DMS53 (cell line): ENCODE measurements around the gene DUSP16.
"Not testable (repeated sequence)": the region's sequence is repeated elsewhere in the genome, so short reads cannot be mapped to it uniquely, and the experiment has no call there.

Experiments used
- DNase-seq: peaks from one replicate; lab custom pipeline; 2025; lab: John Stamatoyannopoulos, UW

DUSP16 gene

DNA sequence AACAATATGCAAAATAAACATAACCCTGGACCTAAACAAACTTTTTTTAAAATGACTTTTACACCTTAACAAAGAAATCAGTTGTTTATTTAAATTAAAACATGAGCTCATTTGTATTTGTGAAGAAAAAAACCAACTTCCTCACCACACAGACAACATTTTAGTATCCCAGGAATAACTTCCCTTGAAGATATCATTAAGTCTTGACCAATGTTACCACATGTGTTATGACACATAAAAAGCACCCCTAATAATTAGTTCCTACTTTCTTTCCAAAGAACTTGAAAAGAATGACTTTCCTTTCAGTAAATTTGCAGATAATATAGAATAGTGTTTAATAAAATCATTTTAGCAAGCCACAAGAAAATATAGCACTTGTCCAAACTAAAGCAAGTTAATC is 42.4 kb downstream of the DUSP16 start:
- no peak for DNase-seq

- DNase-seq = no peak
These were observed 43.2 kb downstream of the DUSP16 start for GRCh38 chr12:12519354-12519998.

GRCh38 chr12:12518919-12519318 is 43.7 kb downstream of the DUSP16 start:
- DNase-seq = no peak

DNA sequence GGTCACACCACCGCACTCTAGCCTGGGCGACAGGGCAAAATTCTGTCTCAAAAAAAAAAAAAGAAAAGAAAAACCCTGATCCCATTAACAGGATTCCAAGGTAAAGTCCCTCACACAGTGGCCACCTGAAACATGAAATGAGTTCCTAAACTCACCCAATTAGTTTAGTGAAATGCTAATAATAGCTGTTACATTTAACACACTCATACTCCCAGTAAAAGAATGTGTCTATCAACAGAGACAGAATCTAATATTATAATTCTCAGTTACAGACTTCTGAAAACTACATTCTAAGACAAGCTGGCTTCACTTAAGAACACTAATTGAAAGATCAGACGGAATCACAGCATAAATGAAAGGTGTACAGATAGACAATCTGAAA is 44.2 kb downstream of the DUSP16 start:
- no peak for DNase-seq

DNA sequence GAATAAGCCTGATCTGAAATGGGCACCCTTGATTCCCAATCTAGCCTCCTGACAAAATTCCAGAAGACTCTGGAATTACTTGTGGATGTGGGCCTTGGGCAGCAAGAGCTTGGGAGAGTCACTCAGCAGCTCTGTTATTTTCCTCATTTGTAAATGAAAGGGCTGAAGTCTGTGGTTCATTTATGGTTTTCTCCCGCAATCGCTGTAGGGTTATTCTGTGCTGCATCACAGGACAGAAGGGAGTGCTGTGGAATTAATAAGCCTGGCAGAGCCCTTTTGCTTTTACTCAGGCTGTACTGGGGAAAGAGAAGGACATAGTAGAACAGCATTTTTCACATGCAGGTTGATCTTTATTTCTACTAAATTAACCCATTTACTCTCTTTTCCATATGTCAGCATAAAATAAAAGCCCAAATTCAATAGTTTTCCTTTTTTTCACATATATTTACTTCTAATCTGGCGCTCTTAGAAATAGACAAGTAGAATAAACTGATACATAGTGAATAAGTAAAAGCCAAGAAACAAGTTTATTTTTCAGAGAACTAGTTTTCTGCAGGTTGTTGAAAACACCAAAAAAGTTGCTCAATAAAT is 49.2 kb downstream of the DUSP16 start:
- DNase-seq = no peak

DNA sequence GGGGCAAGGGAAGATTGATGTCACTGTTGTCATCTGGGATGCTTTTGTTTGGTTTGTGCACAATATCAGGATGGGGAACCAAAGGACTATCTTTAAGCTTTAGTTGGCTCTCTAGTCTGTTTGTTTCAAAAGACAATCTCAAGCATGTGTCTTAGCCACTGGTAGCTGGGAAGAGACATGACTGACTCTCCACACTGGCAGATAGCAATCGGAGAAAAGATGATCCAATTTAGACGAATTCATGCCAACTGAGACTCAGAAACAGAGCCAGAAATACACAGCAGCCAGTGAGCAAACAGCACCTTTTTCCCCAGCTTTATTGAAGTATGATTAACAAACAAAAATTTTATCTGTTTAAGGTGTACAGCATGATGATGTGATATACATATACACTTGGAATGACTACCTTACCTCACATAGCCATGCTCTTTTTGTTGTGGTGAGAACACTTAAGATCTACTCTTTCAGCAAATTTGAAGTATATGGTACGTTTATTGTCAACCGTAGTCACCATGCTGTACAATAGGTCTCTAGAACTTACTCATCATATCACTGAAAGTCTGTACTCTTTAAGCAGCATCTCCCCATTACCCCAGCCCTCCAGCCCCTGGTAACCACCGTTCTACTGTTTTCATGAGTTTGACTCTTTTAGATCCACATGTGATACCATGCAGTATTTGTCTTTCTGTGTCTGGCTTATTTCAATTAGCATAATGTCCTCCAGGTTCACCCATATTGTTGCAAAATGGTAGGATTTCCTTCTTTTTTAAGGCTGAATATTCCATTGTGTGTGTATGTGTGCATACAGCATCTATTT is 50.6 kb downstream of the DUSP16 start:
- no peak for DNase-seq

GRCh38 chr12:12511021-12511783 is 51.5 kb downstream of the DUSP16 start:
- DNase-seq = no peak

DNA sequence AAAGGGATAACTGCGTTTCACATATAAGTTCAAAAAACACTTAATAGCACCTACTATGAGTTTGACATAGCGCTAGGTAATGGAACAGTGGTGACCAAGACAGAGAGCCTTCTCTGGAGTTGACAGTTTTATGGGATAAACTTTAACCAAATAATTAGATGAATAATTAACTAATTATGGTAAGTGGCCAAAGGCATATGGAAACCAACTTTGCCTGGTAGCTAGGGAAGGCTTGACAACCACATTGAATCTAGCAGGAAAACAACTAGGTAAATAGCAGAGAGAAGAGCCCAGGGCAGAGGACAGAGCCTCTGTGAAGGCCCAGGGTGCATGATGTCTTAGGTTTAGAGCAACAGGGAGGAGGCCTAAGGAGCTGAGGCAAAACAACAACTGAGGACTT is 52.1 kb downstream of the DUSP16 start:
- no peak for DNase-seq

- DNase-seq = no peak
These were observed 52.5 kb downstream of the DUSP16 start for GRCh38 chr12:12510141-12510540.

DNA sequence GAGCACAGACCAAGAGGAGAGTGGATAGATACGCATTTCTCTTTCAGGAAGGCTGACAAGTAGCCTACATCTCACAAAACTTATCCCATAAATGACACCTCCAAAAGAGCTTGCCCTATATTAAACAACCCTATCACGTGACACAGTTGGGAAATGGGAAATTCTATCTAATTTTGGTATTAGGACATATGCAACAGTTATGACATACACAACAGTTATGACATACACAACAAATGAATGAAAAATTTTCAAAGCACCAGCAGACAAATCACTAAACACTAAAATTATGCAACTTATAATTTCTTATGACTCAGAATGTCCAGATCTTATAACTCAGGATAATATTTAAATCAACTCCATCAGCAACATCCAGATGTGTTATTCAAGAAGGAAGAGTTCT is 54.1 kb downstream of the DUSP16 start:
- no peak for DNase-seq

DNA sequence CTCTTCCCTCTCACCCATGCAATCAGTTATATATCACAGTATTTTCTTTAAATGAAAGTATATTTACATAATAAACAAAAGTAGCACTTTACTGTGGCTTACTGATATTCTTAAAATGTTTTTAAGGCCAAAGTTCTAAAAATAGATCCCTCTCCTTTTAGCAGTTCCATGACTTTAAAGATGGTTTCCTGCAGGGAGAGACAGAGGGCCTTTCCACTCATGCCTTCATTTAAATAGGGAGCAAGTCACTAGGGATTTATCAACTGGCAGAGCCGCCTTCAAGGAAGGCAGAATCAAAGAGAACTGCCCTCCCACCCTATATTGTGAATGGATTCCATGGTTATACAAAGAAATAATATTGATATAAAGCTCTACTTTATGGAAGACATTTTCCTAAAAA is 55.5 kb downstream of the DUSP16 start:
- no peak for DNase-seq

- no peak for DNase-seq
These were observed 56.2 kb downstream of the DUSP16 start for GRCh38 chr12:12506496-12506890.

- no peak for DNase-seq
These were observed 56.8 kb downstream of the DUSP16 start for GRCh38 chr12:12505544-12506495.

DNA sequence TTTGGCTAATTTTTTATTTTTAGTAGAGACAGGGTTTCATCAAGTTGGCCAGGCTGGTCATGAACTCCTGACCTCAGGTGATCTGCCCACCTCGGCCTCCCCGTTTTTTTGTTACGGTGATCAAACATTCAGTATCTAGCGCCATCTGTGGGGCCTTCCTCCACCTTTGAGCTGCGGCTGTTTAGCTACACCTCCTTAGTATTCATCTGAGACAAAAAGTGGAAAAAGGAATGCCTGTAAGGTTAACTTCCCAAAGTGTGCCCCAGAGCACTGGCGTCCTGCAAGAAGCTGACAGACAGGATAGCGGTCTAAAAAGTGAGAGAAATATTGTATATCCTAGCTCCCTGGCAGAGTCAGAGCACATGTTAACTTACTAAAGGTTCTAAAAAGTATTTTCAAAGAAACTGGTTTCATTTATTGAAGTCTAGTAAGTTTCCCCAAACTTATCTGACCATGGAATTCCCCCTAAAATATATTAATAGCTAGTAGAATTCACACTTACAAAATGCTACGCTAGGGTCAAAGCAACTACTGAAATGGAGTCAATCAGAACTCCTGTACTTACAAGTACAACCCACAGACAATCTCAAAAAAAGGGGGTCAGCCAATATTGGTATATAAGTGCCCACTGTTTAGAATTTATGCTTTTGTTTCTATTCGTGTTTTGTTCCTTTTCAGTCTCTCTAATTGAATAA is 59.1 kb downstream of the DUSP16 start:
- no peak for DNase-seq

DNA sequence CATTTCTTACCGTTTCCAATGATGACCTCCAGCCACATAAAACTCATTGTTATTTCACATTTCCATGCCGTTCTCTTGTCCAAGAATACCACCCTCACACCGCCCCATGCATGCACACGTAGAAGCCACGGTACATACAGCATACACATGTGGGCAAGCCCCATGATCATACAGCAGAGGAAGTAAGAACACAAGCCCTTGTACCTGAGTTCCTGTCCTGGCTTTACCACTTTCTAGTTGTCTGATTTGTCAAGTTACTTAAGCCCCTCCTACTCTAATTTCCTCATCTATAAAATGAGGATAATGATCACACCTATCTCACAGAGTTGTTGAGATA is 59.9 kb downstream of the DUSP16 start:
- DNase-seq = no peak

DNA sequence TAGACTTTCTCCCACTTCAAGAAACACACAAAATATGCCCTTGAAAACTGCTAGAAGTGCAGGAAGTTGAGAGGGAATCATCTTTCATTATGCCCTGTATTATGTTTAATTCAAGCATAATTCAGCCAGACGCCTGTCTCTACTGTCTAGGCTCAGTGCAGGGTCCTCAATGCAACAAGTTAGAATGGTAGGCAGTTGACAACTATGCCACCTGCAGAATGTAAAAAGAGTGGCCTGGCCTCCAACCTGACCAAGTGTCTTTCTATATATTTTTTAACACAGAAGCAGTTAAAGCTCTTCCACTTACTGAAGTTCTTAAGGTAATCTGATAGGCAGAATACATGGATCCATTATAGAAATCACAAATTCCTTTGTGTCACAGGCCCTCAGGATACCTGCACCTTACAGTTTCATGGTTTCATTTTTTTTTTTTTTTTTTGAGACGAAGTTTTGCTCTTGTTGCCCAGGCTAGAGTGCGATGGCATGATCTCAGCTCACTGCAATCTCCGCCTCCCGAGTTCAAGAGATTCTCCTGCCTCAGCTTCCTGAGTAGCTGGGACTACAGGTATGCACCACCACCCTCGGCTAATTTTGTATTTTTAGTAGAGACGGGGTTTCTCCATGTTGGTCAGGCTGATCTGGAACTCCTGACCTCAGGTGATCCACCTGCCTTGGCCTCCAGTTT is 60.4 kb downstream of the DUSP16 start:
- not testable (repeated sequence) for DNase-seq

DNA sequence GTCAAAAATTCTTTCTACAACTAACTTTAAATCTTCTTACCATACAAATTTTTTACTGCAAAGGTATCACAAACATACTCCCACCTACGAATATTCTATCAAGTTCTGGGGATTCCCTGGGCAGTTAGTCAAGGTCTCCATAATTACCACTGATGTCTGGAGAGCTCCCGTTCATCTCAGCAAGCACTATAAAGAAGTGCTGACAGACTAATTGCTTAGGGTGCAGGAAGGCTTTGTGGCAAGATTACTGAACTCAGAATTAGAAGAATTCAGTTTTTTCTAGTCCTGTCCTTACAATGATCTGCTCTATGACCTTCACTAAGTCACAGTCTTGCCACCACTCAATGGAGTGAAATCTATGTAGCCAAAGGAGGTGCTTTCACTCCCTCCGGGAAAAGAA is 61.5 kb downstream of the DUSP16 start:
- no peak for DNase-seq

- DNase-seq = no peak
These were observed 62.6 kb downstream of the DUSP16 start for GRCh38 chr12:12499909-12500604.

GRCh38 chr12:12498210-12498609 is 64.5 kb downstream of the DUSP16 start:
- DNase-seq = no peak

DNA sequence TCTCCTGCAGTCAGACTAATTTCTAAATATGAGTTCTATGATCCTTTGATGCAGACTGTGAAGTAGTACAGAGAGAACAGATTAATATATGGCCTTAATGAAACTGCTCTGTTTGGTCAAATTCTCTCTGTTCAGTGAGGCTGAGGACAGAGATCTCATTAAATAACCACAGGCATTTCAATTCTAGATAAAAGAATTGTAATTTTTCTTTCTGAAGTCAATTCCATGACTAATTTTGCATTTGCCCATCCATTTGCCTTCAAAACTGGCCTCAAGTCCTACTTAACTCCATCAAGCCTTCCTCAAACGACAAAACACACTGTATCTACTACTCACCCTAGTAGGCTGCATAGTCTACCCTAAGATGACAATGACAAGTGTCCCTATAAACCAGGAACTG is 67.1 kb downstream of the DUSP16 start:
- DNase-seq = no peak
